ENCODE measurements around the gene SMAD5. TPM values are rescaled to one million over a fixed set of nuclear protein-coding genes. Genes with fewer than 3 reads are reported as not detected.

Gene SMAD5
- total and polyA plus RNA-seq, 2 experiments from 2014 or later = 37.5 to 56.6 TPM

GRCh38 chr5:136129445-136129844, 3.2 kb upstream of the SMAD5 start:
- Histone ChIP-seq H3K9me2 (ENCODE audit: insufficient read depth) (no peaks in the 10 kb centered on the region), H3K79me2 (replicated peaks; ENCODE audit: insufficient read depth) (peaks cover 13% of the 10 kb centered on the region), H3K4me3 (no peak overlapping the region), H3F3A (replicated peaks; ENCODE audit: low read depth) (no peaks in the 10 kb centered on the region), H4K20me1 (replicated peaks; ENCODE audit: insufficient read depth) (peaks cover 4% of the 10 kb centered on the region; the same call in 1 of the 2 replicates), H3K36me3 (ENCODE audit: insufficient read depth) (no peaks in the 10 kb centered on the region), H3K4me1 (ENCODE audit: insufficient read depth) (peaks cover 14% of the 10 kb centered on the region), H3K27me3 (ENCODE audit: insufficient read depth) (0 out of 2 replicates have a peak, but pooled peaks cover 6% of the 10 kb centered on the region), H2AFZ (no peak overlapping the region), H3K27ac (ENCODE audit: low read depth) (no peak overlapping the region), H3K4me2 (no peak overlapping the region)
- no peak for DNase-seq (ENCODE audit: low spot score)
- no peak overlapping the region for H3K27ac Mint-ChIP-seq
- ATAC-seq = no peak
- H3K36me3 Mint-ChIP-seq (ENCODE audit: low read depth) = no peaks in the 10 kb centered on the region
- TF ChIP-seq CREB1 (CRISPR knock-in tag; IDR thresholded peaks at IDR 0.05; ENCODE audit: low read depth) (no peak), EZH2 (IDR thresholded peaks at IDR 0.05; ENCODE audit: low read depth, unreplicated experiment) (no peak), NANOG (IDR thresholded peaks at IDR 0.05; ENCODE audit: borderline replicate concordance) (no peak), REST (IDR thresholded peaks at IDR 0.05; ENCODE audit: unreplicated experiment) (no peak), EZH2phosphoT487 (IDR thresholded peaks at IDR 0.05; ENCODE audit: unreplicated experiment) (no peak), ZNF462 (CRISPR knock-in tag; IDR thresholded peaks at IDR 0.05) (no peak), CTCF (conservative IDR thresholded peaks at IDR 0.05; ENCODE audit: low read depth in 2 of 2) (no peak), ZNF331 (CRISPR knock-in tag; IDR thresholded peaks at IDR 0.05; ENCODE audit: low read depth) (no peak), JUNB (IDR thresholded peaks at IDR 0.05; ENCODE audit: unreplicated experiment) (no peak), ZNF114 (CRISPR knock-in tag; IDR thresholded peaks at IDR 0.05) (no peak), POLR2AphosphoS5 (IDR thresholded peaks at IDR 0.05; ENCODE audit: low read depth) (no peak), ETS1 (IDR thresholded peaks at IDR 0.05) (no peak), STAT1 (IDR thresholded peaks at IDR 0.05; ENCODE audit: unreplicated experiment) (no peak)
- H3K4me1 Mint-ChIP-seq = peaks cover 12% of the 10 kb centered on the region
- peaks cover 11% of the 10 kb centered on the region for H3K27me3 Mint-ChIP-seq (ENCODE audit: insufficient read depth, low read depth, poor library complexity)
- no peaks in the 10 kb centered on the region; the same call in 2 of the 3 replicates for H3K9me3 Mint-ChIP-seq
- H3K4me3 Mint-ChIP-seq = no peak overlapping the region
